Activated CD8-positive, alpha-beta memory T cell treated with anti-CD3 and anti-CD28 coated beads, Interleukin-2, amount 10 ng/mL, durations not matched to agents 7 days and 5 days (primary cell): ENCODE data around the gene ASTN2. TPM values are rescaled to one million over a fixed set of nuclear protein-coding genes. Genes with fewer than 3 reads are reported as not detected.

Source experiments
- ATAC-seq: fragments of 150-1000 bp; cut with Tn5 transposase; one replicate; pipeline ENCODE4 v1.10.0; 2021; ENCODE audit warnings: moderate library complexity
- CTCF ChIA-PET: fragments of 350-600 bp; sonication (Branson Sonifier 250); formaldehyde crosslinking; loops from one replicate; lab custom pipeline; 2021; ENCODE audit warnings: antibody characterized with exemption; lab: Charles Lee
- DNase-seq: peaks from one replicate; pipeline ENCODE4 v3.0.0-alpha.2; 2020
- H3K27ac Mint-ChIP-seq: one replicate; pipeline ENCODE4 v1.8.0; 2021; ENCODE audit warnings: mild to moderate bottlenecking, mixed read lengths
- H3K27me3 Mint-ChIP-seq: one replicate; pipeline ENCODE4 v1.8.0; 2021; ENCODE audit warnings: mixed read lengths
- H3K36me3 Mint-ChIP-seq: one replicate; pipeline ENCODE4 v1.8.0; 2021; ENCODE audit warnings: mild to moderate bottlenecking, mixed read lengths
- H3K4me1 Mint-ChIP-seq: one replicate; pipeline ENCODE4 v1.8.0; 2021; ENCODE audit warnings: mixed read lengths
- H3K4me3 Mint-ChIP-seq: one replicate; pipeline ENCODE4 v1.8.0; 2021; ENCODE audit warnings: mild to moderate bottlenecking, moderate library complexity, mixed read lengths
- H3K9me3 Mint-ChIP-seq: one replicate; pipeline ENCODE4 v1.8.0; 2022; ENCODE audit warnings: low read depth, mixed read lengths
- total RNA-seq, 2 experiments: library from RNA; stranded (reverse); gene quantifications; one replicate each; pipeline ENCODE4 v1.2.3, GENCODE V29; 2021

ASTN2 gene
- total RNA-seq, 2 experiments from 2014 or later: 4.0 to 5.4 TPM

- no peak overlapping the region for H3K27ac Mint-ChIP-seq
- H3K36me3 Mint-ChIP-seq: no peaks in the 10 kb centered on the region
- CTCF ChIA-PET: no interaction called here
- H3K9me3 Mint-ChIP-seq: peaks cover 9% of the 10 kb centered on the region
- H3K4me1 Mint-ChIP-seq: no peaks in the 10 kb centered on the region
- no peaks in the 10 kb centered on the region for H3K27me3 Mint-ChIP-seq
- H3K4me3 Mint-ChIP-seq: no peak overlapping the region
- ATAC-seq (no peak), DNase-seq (no peak)
Observed at GRCh38 chr9:117214416-117214815, 200.4 kb downstream of the ASTN2 start.

DNA sequence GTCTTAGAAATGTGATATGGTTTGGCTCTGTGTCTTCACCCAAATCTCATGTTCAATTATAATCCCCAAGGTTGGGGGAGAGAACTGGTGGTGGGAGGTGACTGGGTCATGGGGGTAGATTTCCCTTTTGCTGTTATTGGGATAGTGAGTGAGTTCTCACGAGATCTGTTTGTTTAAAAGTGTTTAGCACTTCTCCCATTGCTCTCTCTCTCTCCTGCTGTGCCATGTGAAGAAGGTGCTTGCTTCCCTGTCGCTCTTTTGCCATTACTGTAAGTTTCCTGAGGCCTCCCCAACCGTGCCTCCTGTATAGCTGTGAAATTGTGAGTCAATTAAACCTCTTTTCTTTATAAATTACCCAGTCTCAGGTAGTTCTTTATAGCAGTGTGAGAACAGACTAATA is 203.6 kb downstream of the ASTN2 start:
- Mint-ChIP-seq H3K4me1 (no peaks in the 10 kb centered on the region), H3K27ac (no peak overlapping the region), H3K9me3 (peaks cover 12% of the 10 kb centered on the region), H3K36me3 (no peaks in the 10 kb centered on the region), H3K4me3 (no peak overlapping the region), H3K27me3 (no peaks in the 10 kb centered on the region)
- ATAC-seq (no peak), DNase-seq (no peak)
- CTCF ChIA-PET: no interaction called here

- Mint-ChIP-seq H3K27me3 (no peaks in the 10 kb centered on the region), H3K36me3 (no peaks in the 10 kb centered on the region), H3K4me1 (no peaks in the 10 kb centered on the region), H3K27ac (no peak overlapping the region), H3K9me3 (peaks cover 10% of the 10 kb centered on the region), H3K4me3 (no peak overlapping the region)
- ATAC-seq (no peak), DNase-seq (no peak)
- CTCF ChIA-PET: no interaction called here
Observed at GRCh38 chr9:117205806-117206205, 209.1 kb downstream of the ASTN2 start.

DNA sequence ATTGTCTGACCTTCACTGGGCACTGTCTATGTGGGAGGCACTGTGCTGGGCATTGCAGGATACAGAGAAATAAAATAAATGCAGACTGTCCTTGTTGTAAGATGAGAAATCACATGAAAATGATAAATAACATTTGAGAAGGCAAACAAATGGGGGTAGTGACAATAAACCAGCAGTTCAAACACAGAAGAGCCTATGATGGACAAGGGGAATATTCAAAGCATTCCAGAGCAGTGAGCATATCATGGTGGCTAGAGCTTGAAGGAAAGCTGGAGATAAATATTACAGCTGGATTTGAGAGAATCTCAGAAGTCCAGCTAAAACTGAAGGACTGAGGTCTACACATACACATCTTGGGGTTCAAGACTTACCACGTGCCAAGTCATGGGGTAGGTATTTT is 209.9 kb downstream of the ASTN2 start:
- ATAC-seq (no peak), DNase-seq (no peak)
- Mint-ChIP-seq H3K36me3 (no peaks in the 10 kb centered on the region), H3K27me3 (no peaks in the 10 kb centered on the region), H3K4me1 (no peaks in the 10 kb centered on the region), H3K4me3 (no peak overlapping the region), H3K27ac (no peak overlapping the region), H3K9me3 (peaks cover 6% of the 10 kb centered on the region)
- CTCF ChIA-PET: no interaction called here

DNA sequence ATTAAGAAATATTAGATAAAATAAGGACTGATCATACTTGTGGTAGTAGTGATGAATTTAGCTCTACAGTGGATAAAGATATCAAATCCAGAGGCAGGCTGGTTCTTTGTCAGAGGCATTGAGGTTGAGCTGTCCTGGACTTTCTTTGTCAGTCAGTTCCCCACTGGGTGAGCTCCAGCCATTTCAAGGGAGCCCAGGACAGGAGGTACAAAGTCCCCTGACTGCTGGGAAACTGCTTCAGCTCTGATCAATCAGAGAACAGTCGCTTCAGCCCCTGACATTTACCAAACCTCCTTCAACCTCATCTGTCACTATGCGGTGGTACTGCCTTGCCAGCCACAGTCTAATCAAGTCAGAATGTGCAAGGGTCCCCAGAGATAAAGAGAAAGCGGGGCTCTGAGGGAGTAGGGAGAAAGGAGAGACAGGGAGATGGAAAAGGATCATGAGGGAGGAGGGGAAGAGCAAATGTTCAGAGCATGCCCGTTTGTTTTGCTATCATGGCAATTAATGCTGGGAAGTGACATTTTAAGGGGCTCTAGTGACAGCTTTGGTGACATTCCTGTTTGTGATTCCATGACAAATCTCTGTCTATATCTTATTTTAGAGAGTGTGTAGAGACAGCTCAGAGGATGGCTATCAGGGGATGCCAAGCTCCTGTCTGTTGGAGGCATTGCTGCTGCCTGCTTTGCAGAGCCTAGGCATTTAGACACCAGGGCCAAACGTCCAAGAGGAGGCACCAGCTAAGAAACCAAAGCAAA is 223.2 kb downstream of the ASTN2 start:
- DNase-seq (no peak), ATAC-seq (no peak)
- Mint-ChIP-seq H3K4me1 (no peaks in the 10 kb centered on the region), H3K9me3 (peaks cover 7% of the 10 kb centered on the region), H3K27ac (no peak overlapping the region), H3K27me3 (no peaks in the 10 kb centered on the region), H3K36me3 (no peaks in the 10 kb centered on the region), H3K4me3 (no peak overlapping the region)
- CTCF ChIA-PET: no interaction called here

- H3K27me3 Mint-ChIP-seq: no peaks in the 10 kb centered on the region
- H3K9me3 Mint-ChIP-seq: peaks cover 7% of the 10 kb centered on the region
- H3K27ac Mint-ChIP-seq: no peak overlapping the region
- DNase-seq (no peak), ATAC-seq (no peak)
- H3K36me3 Mint-ChIP-seq: no peaks in the 10 kb centered on the region
- H3K4me3 Mint-ChIP-seq: no peak overlapping the region
- CTCF ChIA-PET: no interaction called here
- no peaks in the 10 kb centered on the region for H3K4me1 Mint-ChIP-seq
Observed at GRCh38 chr9:117189121-117189520, 225.7 kb downstream of the ASTN2 start.

DNA sequence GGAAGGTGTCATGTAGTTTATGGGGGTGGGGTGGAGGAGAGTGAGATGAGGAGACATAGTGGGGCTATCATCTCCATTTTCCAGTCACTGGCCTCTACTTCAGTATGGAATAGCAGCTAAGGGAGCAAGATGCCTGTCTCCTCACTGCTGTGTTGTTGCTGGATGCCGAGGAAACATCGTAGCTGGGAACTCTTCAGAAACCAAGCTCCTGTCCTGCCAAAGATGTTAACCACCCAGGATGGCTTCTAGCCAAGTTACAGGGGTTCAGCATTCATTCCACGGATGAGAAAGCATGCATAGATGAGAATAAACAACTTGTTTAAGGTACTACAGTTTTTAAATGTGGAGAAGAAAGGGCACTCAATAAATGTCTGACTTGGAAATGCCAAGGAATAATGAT is 226.5 kb downstream of the ASTN2 start:
- DNase-seq (no peak), ATAC-seq (no peak)
- no peaks in the 10 kb centered on the region for H3K27me3 Mint-ChIP-seq
- no peaks in the 10 kb centered on the region for H3K4me1 Mint-ChIP-seq
- H3K27ac Mint-ChIP-seq: no peak overlapping the region
- no peak overlapping the region for H3K4me3 Mint-ChIP-seq
- H3K36me3 Mint-ChIP-seq: no peaks in the 10 kb centered on the region
- CTCF ChIA-PET: no interaction called here
- peaks cover 4% of the 10 kb centered on the region for H3K9me3 Mint-ChIP-seq

DNA sequence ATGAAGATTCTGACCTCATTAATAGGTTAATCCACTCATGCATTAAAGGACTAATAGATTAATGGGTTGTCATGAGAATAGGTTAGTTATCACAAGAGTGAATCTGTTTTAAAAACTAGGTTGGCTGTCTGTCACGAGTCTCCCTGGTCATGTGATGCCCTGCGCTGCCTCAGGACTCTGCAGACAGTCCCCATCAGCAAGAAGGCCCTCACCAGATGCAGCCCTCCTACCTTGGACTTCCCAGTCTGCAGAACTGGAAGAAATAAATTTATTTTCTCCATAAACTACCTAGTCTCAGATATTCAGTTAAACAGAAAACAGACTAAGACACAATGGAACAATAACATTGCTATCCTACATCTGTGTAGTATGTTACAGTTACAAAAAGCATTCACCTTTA is 227.4 kb downstream of the ASTN2 start:
- H3K4me3 Mint-ChIP-seq: no peak overlapping the region

DNA sequence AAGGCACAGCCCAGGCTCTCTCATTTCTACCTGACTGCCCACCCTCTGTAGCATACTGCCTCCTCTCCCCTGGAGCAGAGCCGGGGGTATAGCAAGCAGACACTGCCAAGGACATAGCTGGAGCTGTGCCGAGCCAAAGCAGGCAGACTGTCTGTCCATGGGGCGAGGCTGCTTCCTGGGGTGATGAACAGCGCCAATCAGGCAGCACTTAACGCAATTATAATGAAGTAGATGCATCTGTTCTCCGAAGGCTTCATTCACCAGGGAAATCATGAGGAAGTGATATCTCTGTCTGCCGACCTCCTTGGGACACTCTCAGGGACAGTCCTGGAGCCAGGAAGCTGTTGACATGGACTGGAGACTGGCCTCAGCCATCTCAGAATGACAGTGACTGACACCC is 230.7 kb downstream of the ASTN2 start:
- H3K27ac Mint-ChIP-seq: no peak overlapping the region
- no peak for ATAC-seq
- H3K9me3 Mint-ChIP-seq: no peaks in the 10 kb centered on the region
- no peak overlapping the region for H3K4me3 Mint-ChIP-seq
- DNase-seq: no peak
- no peaks in the 10 kb centered on the region for H3K27me3 Mint-ChIP-seq
- H3K4me1 Mint-ChIP-seq: no peaks in the 10 kb centered on the region
- CTCF ChIA-PET: no interaction called here
- no peaks in the 10 kb centered on the region for H3K36me3 Mint-ChIP-seq

More for the DNA sequence above, 227.4 kb downstream of the ASTN2 start:
- no peaks in the 10 kb centered on the region for H3K4me1 Mint-ChIP-seq
- CTCF ChIA-PET: no interaction called here
- no peak overlapping the region for H3K27ac Mint-ChIP-seq
- DNase-seq: no peak
- ATAC-seq: no peak
- H3K27me3 Mint-ChIP-seq: no peaks in the 10 kb centered on the region
- no peaks in the 10 kb centered on the region for H3K9me3 Mint-ChIP-seq
- H3K36me3 Mint-ChIP-seq: no peaks in the 10 kb centered on the region

GRCh38 chr9:117182046-117182445 is 232.8 kb downstream of the ASTN2 start:
- CTCF ChIA-PET: interaction anchor here (0.5 kb wide), 1 partner anchor 516 kb away, joined by 4 read pairs; no protein-coding TSS in a partner anchor
- Mint-ChIP-seq H3K4me1 (no peaks in the 10 kb centered on the region), H3K27me3 (no peaks in the 10 kb centered on the region), H3K36me3 (no peaks in the 10 kb centered on the region), H3K27ac (no peak overlapping the region), H3K9me3 (no peaks in the 10 kb centered on the region), H3K4me3 (no peak overlapping the region)
- DNase-seq (no peak), ATAC-seq (no peak)

GRCh38 chr9:117180896-117181445 is 233.9 kb downstream of the ASTN2 start:
- ATAC-seq (no peak), DNase-seq (no peak)
- no peaks in the 10 kb centered on the region for H3K9me3 Mint-ChIP-seq
- no peak overlapping the region for H3K27ac Mint-ChIP-seq
- no peak overlapping the region for H3K4me3 Mint-ChIP-seq
- CTCF ChIA-PET: no interaction called here
- no peaks in the 10 kb centered on the region for H3K4me1 Mint-ChIP-seq
- no peaks in the 10 kb centered on the region for H3K27me3 Mint-ChIP-seq
- no peaks in the 10 kb centered on the region for H3K36me3 Mint-ChIP-seq

GRCh38 chr9:117178596-117179375 is 236.1 kb downstream of the ASTN2 start:
- H3K27ac Mint-ChIP-seq: no peak overlapping the region
- H3K4me1 Mint-ChIP-seq: no peaks in the 10 kb centered on the region
- H3K36me3 Mint-ChIP-seq: no peaks in the 10 kb centered on the region
- CTCF ChIA-PET: no interaction called here
- H3K9me3 Mint-ChIP-seq: no peaks in the 10 kb centered on the region
- no peaks in the 10 kb centered on the region for H3K27me3 Mint-ChIP-seq
- no peak overlapping the region for H3K4me3 Mint-ChIP-seq
- DNase-seq (no peak), ATAC-seq (no peak)

- no peak overlapping the region for H3K27ac Mint-ChIP-seq
- H3K4me3 Mint-ChIP-seq: no peak overlapping the region
- H3K27me3 Mint-ChIP-seq: no peaks in the 10 kb centered on the region
- H3K9me3 Mint-ChIP-seq: no peaks in the 10 kb centered on the region
- no peak for DNase-seq
- no peaks in the 10 kb centered on the region for H3K4me1 Mint-ChIP-seq
- no peaks in the 10 kb centered on the region for H3K36me3 Mint-ChIP-seq
- no peak for ATAC-seq
- CTCF ChIA-PET: no interaction called here
Observed at GRCh38 chr9:117170567-117170966, 244.3 kb downstream of the ASTN2 start.
